K562 (cell line): ENCODE results near the gene TBP.
"Not testable (repeated sequence)": the region's sequence is repeated elsewhere in the genome, so short reads cannot be mapped to it uniquely, and the experiment has no call there.

Experiments
- CHD2 ChIP-seq: IDR thresholded peaks from 2 replicates; pipeline ENCODE4 v1.6.1; 2011; ENCODE audit warnings: low read depth, low read length
- E2F4 ChIP-seq: sonication (generic); formaldehyde crosslinking; IDR thresholded peaks from 2 replicates; pipeline ENCODE4 v1.8.0; 2022; ENCODE audit warnings: mild to moderate bottlenecking, low read depth, missing genetic modification reagents
- MBD1 ChIP-seq: fragments of 250-450 bp; sonication (Bioruptor Pico); IDR thresholded peaks from 2 replicates; pipeline ENCODE4 v1.8.0; 2022; ENCODE audit warnings: inconsistent platforms
- RCOR1 ChIP-seq, 2 experiments: IDR thresholded peaks; 2 replicates each; pipeline ENCODE4 v1.6.1; 2012; ENCODE audit warnings: low read depth in 2 of 2, low read length in 2 of 2, borderline replicate concordance in 1 of 2, improper control_type of control experiment in 1 of 2
- RNF219 ChIP-seq: fragments of 250-450 bp; sonication (Bioruptor Pico); IDR thresholded peaks from 2 replicates; pipeline ENCODE4 v1.5.0; 2022; ENCODE audit warnings: mild to moderate bottlenecking
- ZNF347 ChIP-seq: fragments of 450-650 bp; formaldehyde crosslinking; IDR thresholded peaks from 2 replicates; pipeline ENCODE4 v1.4.0; 2020; ENCODE audit warnings: low read depth, mild to moderate bottlenecking, moderate library complexity

GRCh38 chr6:170609225-170609624 lies 55.1 kb downstream of the TBP start:
- not testable (repeated sequence) for TF ChIP-seq MBD1; RNF219 (CRISPR knock-in tag); CHD2; ZNF347 (CRISPR knock-in tag); E2F4; RCOR1 (IDR thresholded peaks at IDR 0.05; ENCODE audit: borderline replicate concordance in 1 of 2, low read depth in 2 of 2, low read length in 2 of 2)
